Neural progenitor cell (in vitro differentiated cells): ENCODE measurements around the gene CELSR1. TPM values are rescaled to one million over a fixed set of nuclear protein-coding genes. Genes with fewer than 3 reads are reported as not detected.

Source experiments
- DNase-seq: peaks from one replicate; pipeline ENCODE4 v3.0.0-alpha.2; 2016; ENCODE audit warnings: low spot score
- H2AFZ ChIP-seq: fragments of 200-600 bp; sonication (generic); replicated peaks from 2 replicates; pipeline ENCODE4 v1.6.1; 2016; ENCODE audit warnings: antibody characterized with exemption
- H3F3A ChIP-seq: fragments of 200-600 bp; sonication (generic); 2 replicates; pipeline ENCODE4 v1.6.1; 2016; ENCODE audit warnings: antibody characterized with exemption, low read depth
- H3K27ac ChIP-seq: fragments of 200-600 bp; sonication (generic); 2 replicates; pipeline ENCODE4 v1.5.1; 2016; ENCODE audit warnings: mild to moderate bottlenecking
- H3K27me3 ChIP-seq: fragments of 200-600 bp; sonication (generic); 2 replicates; pipeline ENCODE4 v1.6.1; 2016; ENCODE audit warnings: mild to moderate bottlenecking, moderate library complexity
- H3K36me3 ChIP-seq: fragments of 200-600 bp; sonication (generic); 2 replicates; pipeline ENCODE4 v1.5.1; 2016
- H3K4me1 ChIP-seq: fragments of 200-600 bp; sonication (generic); 2 replicates; pipeline ENCODE4 v1.6.1; 2016; ENCODE audit warnings: mixed run types
- H3K4me2 ChIP-seq: fragments of 200-600 bp; sonication (generic); 2 replicates; pipeline ENCODE4 v1.6.1; 2016
- H3K4me3 ChIP-seq: fragments of 200-600 bp; sonication (generic); 2 replicates; pipeline ENCODE4 v1.5.1; 2016
- H3K79me2 ChIP-seq: fragments of 200-600 bp; sonication (generic); 2 replicates; pipeline ENCODE4 v1.6.1; 2016; ENCODE audit warnings: low read depth
- H3K9ac ChIP-seq: fragments of 200-600 bp; sonication (generic); 2 replicates; pipeline ENCODE4 v1.6.1; 2016
- H3K9me3 ChIP-seq: fragments of 200-600 bp; sonication (generic); 2 replicates; pipeline ENCODE4 v1.5.1; 2016; ENCODE audit warnings: low read depth
- H4K20me1 ChIP-seq: fragments of 200-600 bp; sonication (generic); 2 replicates; pipeline ENCODE4 v1.6.1; 2016; ENCODE audit warnings: low read depth
- H3K27ac Mint-ChIP-seq: 3 replicates; pipeline ENCODE4 v1.8.0; 2021; ENCODE audit warnings: mixed read lengths
- H3K27me3 Mint-ChIP-seq: 2 replicates; pipeline ENCODE4 v1.8.0; 2022; ENCODE audit warnings: low read depth, mild to moderate bottlenecking, inconsistent platforms, moderate library complexity, mixed read lengths; ENCODE audit not compliant: insufficient read depth
- H3K36me3 Mint-ChIP-seq: 3 replicates; pipeline ENCODE4 v1.8.0; 2021; ENCODE audit warnings: mixed read lengths
- H3K4me1 Mint-ChIP-seq: 3 replicates; pipeline ENCODE4 v1.8.0; 2021; ENCODE audit warnings: mixed read lengths
- H3K4me3 Mint-ChIP-seq: 3 replicates; pipeline ENCODE4 v1.8.0; 2021; ENCODE audit warnings: mild to moderate bottlenecking, moderate library complexity, mixed read lengths
- H3K9me3 Mint-ChIP-seq: 3 replicates; pipeline ENCODE4 v1.8.0; 2020; ENCODE audit warnings: mixed read lengths
- CTCF ChIP-seq: fragments of 200-600 bp; sonication (generic); IDR thresholded peaks from 2 replicates; pipeline ENCODE4 v1.5.1; 2017; ENCODE audit warnings: antibody characterized with exemption, mild to moderate bottlenecking
- EZH2 ChIP-seq: fragments of 200-600 bp; sonication (generic); IDR thresholded peaks from 2 replicates; pipeline ENCODE4 v1.6.1; 2017; ENCODE audit warnings: antibody characterized with exemption, mild to moderate bottlenecking, moderate library complexity
- EZH2phosphoT487 ChIP-seq: fragments of 200-600 bp; sonication (generic); IDR thresholded peaks from 2 replicates; pipeline ENCODE4 v1.6.1; 2017; ENCODE audit warnings: antibody characterized with exemption
- total RNA-seq: library from RNA; depleted of rRNA; stranded (reverse); fragments of >200 nt; gene quantifications from 2 replicates; pipeline ENCODE4 v1.2.3, GENCODE V29; 2015; ENCODE audit warnings: low replicate concordance

Gene CELSR1
- total RNA-seq, 1 donor from 2014 or later = 12.3 TPM

DNA sequence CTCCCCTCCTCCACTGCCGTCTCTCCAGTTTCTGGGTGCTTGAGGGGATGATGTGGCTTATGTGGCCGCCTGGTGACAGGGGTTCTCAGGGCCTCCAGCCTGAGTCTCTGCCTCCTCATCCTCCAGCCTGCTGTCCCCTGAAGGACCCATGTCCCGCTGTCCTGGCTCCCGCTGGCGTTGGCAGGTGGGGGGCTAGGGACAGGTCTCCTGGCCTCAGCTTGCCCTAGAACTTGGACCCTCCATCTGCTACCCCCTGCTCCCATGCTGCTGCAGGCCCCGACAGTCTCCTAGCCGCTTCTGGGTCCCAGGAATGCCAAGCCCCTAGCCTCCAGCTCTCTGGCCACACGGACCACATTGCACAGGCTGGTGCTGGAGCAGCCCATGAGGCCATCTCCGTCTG, 13.9 kb upstream of the CELSR1 start:
- Histone ChIP-seq H3K4me2 (no peak overlapping the region), H4K20me1 (no peaks in the 10 kb centered on the region), H3K4me3 (no peak overlapping the region), H3K27me3 (no peaks in the 10 kb centered on the region), H2AFZ (no peak overlapping the region), H3K9me3 (no peaks in the 10 kb centered on the region), H3K36me3 (no peaks in the 10 kb centered on the region), H3K79me2 (no peaks in the 10 kb centered on the region), H3F3A (no peaks in the 10 kb centered on the region), H3K9ac (no peak overlapping the region), H3K4me1 (peaks cover 11% of the 10 kb centered on the region), H3K27ac (no peak overlapping the region)
- H3K4me3 Mint-ChIP-seq = no peak overlapping the region
- TF ChIP-seq EZH2 (no peak), EZH2phosphoT487 (no peak), CTCF (no peak)
- peaks cover 20% of the 10 kb centered on the region for H3K4me1 Mint-ChIP-seq
- no peak for DNase-seq
- H3K27me3 Mint-ChIP-seq = peaks cover 8% of the 10 kb centered on the region
- H3K27ac Mint-ChIP-seq = no peak overlapping the region
- no peaks in the 10 kb centered on the region for H3K9me3 Mint-ChIP-seq
- H3K36me3 Mint-ChIP-seq = no peaks in the 10 kb centered on the region

- Histone ChIP-seq H3F3A (no peaks in the 10 kb centered on the region), H3K36me3 (no peaks in the 10 kb centered on the region), H3K9me3 (no peaks in the 10 kb centered on the region), H3K9ac (no peak overlapping the region), H4K20me1 (no peaks in the 10 kb centered on the region), H3K4me3 (no peak overlapping the region), H3K79me2 (no peaks in the 10 kb centered on the region), H3K27me3 (no peaks in the 10 kb centered on the region), H3K27ac (no peak overlapping the region), H3K4me1 (peaks cover 11% of the 10 kb centered on the region), H3K4me2 (no peak overlapping the region), H2AFZ (no peak overlapping the region)
- H3K4me3 Mint-ChIP-seq = no peak overlapping the region
- H3K9me3 Mint-ChIP-seq = no peaks in the 10 kb centered on the region
- H3K27me3 Mint-ChIP-seq = peaks cover 12% of the 10 kb centered on the region
- no peaks in the 10 kb centered on the region for H3K36me3 Mint-ChIP-seq
- peaks cover 26% of the 10 kb centered on the region for H3K4me1 Mint-ChIP-seq
- no peak overlapping the region for H3K27ac Mint-ChIP-seq
- TF ChIP-seq CTCF (no peak), EZH2phosphoT487 (no peak), EZH2 (no peak)
- DNase-seq = no peak
These were observed 12.7 kb upstream of the CELSR1 start for GRCh38 chr22:46549971-46550641.

- no peaks in the 10 kb centered on the region for H3K9me3 ChIP-seq
- Mint-ChIP-seq H3K27ac (peak overlapping the region; percentile 77), H3K27me3 (peaks cover 14% of the 10 kb centered on the region)
These were observed 12.1 kb upstream of the CELSR1 start for GRCh38 chr22:46549563-46549840.

More at GRCh38 chr22:46549563-46549840, 12.1 kb upstream of the CELSR1 start:
- Mint-ChIP-seq H3K9me3 (no peaks in the 10 kb centered on the region), H3K36me3 (no peaks in the 10 kb centered on the region), H3K4me3 (no peak overlapping the region), H3K4me1 (peaks cover 29% of the 10 kb centered on the region)
- Histone ChIP-seq H3K79me2 (no peaks in the 10 kb centered on the region), H3K9ac (no peak overlapping the region), H4K20me1 (no peaks in the 10 kb centered on the region), H3K36me3 (no peaks in the 10 kb centered on the region), H3K4me3 (no peak overlapping the region), H3F3A (no peaks in the 10 kb centered on the region), H3K4me2 (no peak overlapping the region), H3K4me1 (peaks cover 11% of the 10 kb centered on the region), H3K27me3 (no peaks in the 10 kb centered on the region), H2AFZ (no peak overlapping the region), H3K27ac (no peak overlapping the region)
- no peak for DNase-seq
- no peak for TF ChIP-seq EZH2phosphoT487
- no peak for TF ChIP-seq CTCF
- no peak for TF ChIP-seq EZH2
